Osteoblast (primary cell): ENCODE data around the gene FCRL6. TPM values are rescaled to one million over a fixed set of nuclear protein-coding genes. Genes with fewer than 3 reads are reported as not detected.
A peak's percentile ranks its signal among the peaks of the same experiment; 100 is the strongest.

Source experiments
- DNase-seq: peaks from one replicate; pipeline ENCODE4 v3.0.0; 2011; ENCODE audit warnings: low spot score, mixed read lengths; ENCODE audit not compliant: insufficient read length; ENCODE audit errors: missing footprints
- H2AFZ ChIP-seq: 2 replicates; pipeline ENCODE4 v1.6.0; 2011; ENCODE audit warnings: mild to moderate bottlenecking, low read length
- H3K27ac ChIP-seq: 2 replicates; pipeline ENCODE4 v1.5.1; 2011; ENCODE audit warnings: mild to moderate bottlenecking, low read depth, low read length, moderate library complexity
- H3K27me3 ChIP-seq: 2 replicates; pipeline ENCODE4 v1.6.0; 2012; ENCODE audit warnings: mild to moderate bottlenecking, control low read depth, inconsistent platforms, low read length, moderate library complexity; ENCODE audit not compliant: insufficient read depth
- H3K36me3 ChIP-seq: 2 replicates; pipeline ENCODE4 v1.5.1; 2011; ENCODE audit warnings: mild to moderate bottlenecking, low read length, control low read depth, moderate library complexity; ENCODE audit not compliant: insufficient read depth
- H3K4me1 ChIP-seq: 2 replicates; pipeline ENCODE4 v1.5.1; 2011; ENCODE audit warnings: mild to moderate bottlenecking, low read length, control low read depth, moderate library complexity; ENCODE audit not compliant: insufficient read depth
- H3K4me2 ChIP-seq: 2 replicates; pipeline ENCODE4 v1.6.0; 2011; ENCODE audit warnings: mild to moderate bottlenecking, low read length; ENCODE audit not compliant: insufficient read depth
- H3K4me3 ChIP-seq: fragments of 200-600 bp; sonication (generic); 3 replicates; pipeline ENCODE4 v1.5.1; 2012; ENCODE audit warnings: mild to moderate bottlenecking, low read length, inconsistent platforms; ENCODE audit not compliant: insufficient read depth
- H3K79me2 ChIP-seq: 2 replicates; pipeline ENCODE4 v1.6.0; 2012; ENCODE audit warnings: mild to moderate bottlenecking, low read length, control low read depth, inconsistent platforms; ENCODE audit not compliant: insufficient read depth
- H3K9me3 ChIP-seq: 2 replicates; pipeline ENCODE4 v1.5.1; 2011; ENCODE audit warnings: low read depth, low read length, control low read depth
- H4K20me1 ChIP-seq: 2 replicates; pipeline ENCODE4 v1.6.0; 2012; ENCODE audit warnings: mild to moderate bottlenecking, low read length, control low read depth; ENCODE audit not compliant: insufficient read depth
- total RNA-seq: library from RNA; depleted of rRNA; stranded (reverse); fragments of >200 nt; gene quantifications from 2 replicates; pipeline ENCODE4 v1.2.3, GENCODE V29; 2012
- TF ChIP-seq, protein P1 (sequence below): IDR thresholded peaks from 2 replicates; pipeline ENCODE4 v1.5.1; 2011; ENCODE audit warnings: mild to moderate bottlenecking, low read depth, low read length, moderate library complexity; ENCODE audit errors: extremely low read depth

The FCRL6 gene
- total RNA-seq, 1 donor, result not detected

DNA sequence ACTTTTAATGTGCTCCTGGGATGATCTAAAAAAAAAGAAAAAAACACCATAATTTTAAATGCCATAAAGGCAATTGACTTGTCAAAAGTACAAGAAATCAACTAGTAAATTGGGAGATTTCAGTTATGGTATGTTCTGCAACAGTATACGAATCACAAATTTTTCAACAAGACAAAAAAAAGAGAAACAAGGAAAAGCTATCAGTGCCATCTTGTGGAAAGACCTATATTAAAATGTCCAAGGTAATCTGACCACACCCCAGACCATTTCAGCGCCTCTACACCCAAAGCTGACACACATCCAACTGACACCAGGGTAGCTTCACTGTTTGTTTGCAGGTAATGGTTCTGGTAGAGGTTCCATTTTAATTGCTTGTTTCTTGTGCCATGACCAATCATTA lies 26.4 kb upstream of the FCRL6 start:
- Histone ChIP-seq H4K20me1 (no peaks in the 10 kb centered on the region), H3K4me2 (no peak overlapping the region), H3K9me3 (no peaks in the 10 kb centered on the region), H3K27me3 (no peaks in the 10 kb centered on the region), H3K4me1 (peaks cover 15% of the 10 kb centered on the region), H3K36me3 (no peaks in the 10 kb centered on the region), H3K27ac (no peak overlapping the region), H3K79me2 (no peaks in the 10 kb centered on the region), H2AFZ (no peak overlapping the region), H3K4me3 (no peak overlapping the region)
- DNase-seq, result no peak
- TF ChIP-seq, protein P1, sequence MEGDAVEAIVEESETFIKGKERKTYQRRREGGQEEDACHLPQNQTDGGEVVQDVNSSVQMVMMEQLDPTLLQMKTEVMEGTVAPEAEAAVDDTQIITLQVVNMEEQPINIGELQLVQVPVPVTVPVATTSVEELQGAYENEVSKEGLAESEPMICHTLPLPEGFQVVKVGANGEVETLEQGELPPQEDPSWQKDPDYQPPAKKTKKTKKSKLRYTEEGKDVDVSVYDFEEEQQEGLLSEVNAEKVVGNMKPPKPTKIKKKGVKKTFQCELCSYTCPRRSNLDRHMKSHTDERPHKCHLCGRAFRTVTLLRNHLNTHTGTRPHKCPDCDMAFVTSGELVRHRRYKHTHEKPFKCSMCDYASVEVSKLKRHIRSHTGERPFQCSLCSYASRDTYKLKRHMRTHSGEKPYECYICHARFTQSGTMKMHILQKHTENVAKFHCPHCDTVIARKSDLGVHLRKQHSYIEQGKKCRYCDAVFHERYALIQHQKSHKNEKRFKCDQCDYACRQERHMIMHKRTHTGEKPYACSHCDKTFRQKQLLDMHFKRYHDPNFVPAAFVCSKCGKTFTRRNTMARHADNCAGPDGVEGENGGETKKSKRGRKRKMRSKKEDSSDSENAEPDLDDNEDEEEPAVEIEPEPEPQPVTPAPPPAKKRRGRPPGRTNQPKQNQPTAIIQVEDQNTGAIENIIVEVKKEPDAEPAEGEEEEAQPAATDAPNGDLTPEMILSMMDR, result no peak

DNA sequence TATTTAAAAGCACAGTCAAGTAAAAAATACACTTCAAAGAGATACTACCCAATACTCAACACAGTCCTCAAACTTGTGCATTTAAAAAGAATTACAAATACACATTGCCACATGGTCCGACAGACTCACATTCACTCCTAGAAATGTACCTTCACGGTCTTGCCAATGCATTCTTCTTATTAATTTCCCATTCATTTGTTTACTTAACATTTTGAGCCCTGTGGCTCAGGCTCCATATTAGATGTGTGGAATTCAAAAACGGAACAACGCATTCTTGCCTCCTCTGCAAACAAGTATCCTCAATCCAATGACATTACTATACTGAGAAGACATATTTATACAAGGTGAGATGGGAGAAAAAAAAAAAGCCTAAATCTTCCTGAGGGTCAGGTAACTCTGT lies 23.9 kb upstream of the FCRL6 start:
- no peaks in the 10 kb centered on the region for H3K9me3 ChIP-seq
- H3K27me3 ChIP-seq, result no peaks in the 10 kb centered on the region
- peaks cover 2% of the 10 kb centered on the region for H3K79me2 ChIP-seq
- no peak overlapping the region for H3K27ac ChIP-seq
- H3K36me3 ChIP-seq, result no peaks in the 10 kb centered on the region
- DNase-seq, result no peak
- H4K20me1 ChIP-seq, result no peaks in the 10 kb centered on the region
- H2AFZ ChIP-seq, result no peak overlapping the region
- no peak overlapping the region for H3K4me2 ChIP-seq
- H3K4me3 ChIP-seq, result no peak overlapping the region
- TF ChIP-seq, protein P1, result no peak
- peaks cover 15% of the 10 kb centered on the region for H3K4me1 ChIP-seq

DNA sequence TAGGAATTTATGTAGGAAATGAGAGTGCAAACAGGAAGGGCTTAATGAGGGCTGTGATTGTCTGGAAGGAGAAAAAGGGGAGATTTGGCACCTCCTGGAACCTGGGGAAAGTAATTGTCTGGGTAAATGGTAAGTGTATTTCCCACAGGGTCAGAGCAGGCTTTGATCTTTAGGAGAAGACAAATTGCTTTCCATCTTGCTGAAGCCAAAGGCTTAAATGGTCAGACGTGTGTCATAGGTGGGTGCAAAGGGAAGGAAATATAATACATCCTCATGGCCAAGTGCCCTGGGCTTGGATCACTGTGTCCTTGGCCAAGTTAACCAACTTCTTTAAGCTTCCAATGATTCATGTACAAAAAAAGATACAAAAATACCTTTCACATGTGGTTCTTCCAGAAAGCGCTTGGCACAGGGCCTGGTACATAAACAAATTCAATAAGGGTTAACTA lies 22.7 kb upstream of the FCRL6 start:
- Histone ChIP-seq H3K9me3 (no peaks in the 10 kb centered on the region), H3K4me2 (peak overlapping the region; percentile 51), H3K79me2 (peaks cover 2% of the 10 kb centered on the region), H3K27me3 (no peaks in the 10 kb centered on the region), H3K27ac (peak overlapping the region; percentile 58), H3K36me3 (no peaks in the 10 kb centered on the region), H2AFZ (no peak overlapping the region), H4K20me1 (no peaks in the 10 kb centered on the region), H3K4me1 (peaks cover 15% of the 10 kb centered on the region), H3K4me3 (no peak overlapping the region)
- TF ChIP-seq, protein P1, result no peak
- DNase-seq, result peak; percentile 78

DNA sequence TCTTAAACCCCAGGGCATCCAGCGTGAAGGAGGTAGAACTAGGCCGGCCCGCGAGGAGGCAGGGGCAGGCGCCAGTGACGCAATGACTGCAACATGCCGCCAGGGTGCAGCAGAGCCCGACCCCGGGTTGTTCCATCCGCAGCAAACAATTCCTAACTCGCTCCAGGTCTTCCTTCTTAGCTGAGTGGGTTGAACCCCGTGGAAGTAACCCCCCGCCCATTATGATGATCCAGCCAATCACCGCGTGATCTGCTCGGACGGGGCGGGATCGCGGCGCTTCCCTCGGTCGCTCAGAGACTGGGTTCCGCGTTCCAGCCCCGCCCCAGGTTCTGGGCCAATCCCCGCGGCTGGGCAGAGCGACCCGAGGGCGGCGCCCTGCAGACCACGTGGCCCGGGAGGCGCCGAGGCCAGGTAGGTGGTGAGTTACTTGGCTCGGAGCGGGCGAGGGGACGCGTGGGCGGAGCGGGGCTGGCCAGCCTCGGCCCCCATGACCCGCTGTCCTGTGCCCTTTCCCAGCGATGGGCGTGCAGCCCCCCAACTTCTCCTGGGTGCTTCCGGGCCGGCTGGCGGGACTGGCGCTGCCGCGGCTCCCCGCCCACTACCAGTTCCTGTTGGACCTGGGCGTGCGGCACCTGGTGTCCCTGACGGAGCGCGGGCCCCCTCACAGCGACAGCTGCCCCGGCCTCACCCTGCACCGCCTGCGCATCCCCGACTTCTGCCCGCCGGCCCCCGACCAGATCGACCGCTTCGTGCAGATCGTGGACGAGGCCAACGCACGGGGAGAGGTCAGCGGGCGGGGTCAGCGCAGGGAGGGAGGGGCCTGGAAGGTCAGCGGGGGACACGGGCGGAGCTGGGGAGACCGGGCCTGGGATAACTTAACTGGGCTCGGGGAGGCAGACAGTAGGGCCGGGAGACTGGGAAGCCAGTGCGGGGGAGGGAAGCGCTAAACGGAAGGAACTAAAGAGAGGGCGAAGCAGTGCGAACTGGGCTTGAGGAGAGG lies 21.3 kb upstream of the FCRL6 start, which contains the start of gene DUSP23:
DUSP23 (plus strand) TSS at position 380 of the 1,000 bp plus-strand sequence; CDS start at position 519, 139 bp downstream.
- TF ChIP-seq, protein P1, result peak; percentile 91
- peak within 1 kb of the TSS; percentile 91 for H2AFZ ChIP-seq
- H3K27me3 ChIP-seq, result no peaks in the 10 kb centered on the region
- peak within 1 kb of the TSS; percentile 88 for H3K4me3 ChIP-seq
- no peaks in the 10 kb centered on the region for H3K9me3 ChIP-seq
- DNase-seq, result peak; percentile 99
- peak within 1 kb of the TSS; percentile 86 for H3K4me2 ChIP-seq
- H3K36me3 ChIP-seq, result no peaks in the 10 kb centered on the region
- no peaks in the 10 kb centered on the region for H4K20me1 ChIP-seq
- peaks cover 15% of the 10 kb centered on the region for H3K4me1 ChIP-seq
- peaks cover 2% of the 10 kb centered on the region for H3K79me2 ChIP-seq
- H3K27ac ChIP-seq, result peak within 1 kb of the TSS; percentile 58
